ENCODE data around the gene ALDH5A1. TPM values are rescaled to one million over a fixed set of nuclear protein-coding genes. Genes with fewer than 3 reads are reported as not detected.

Gene ALDH5A1
- 0.40 and 0.72 TPM in 2 replicates for total RNA-seq

GRCh38 chr6:24494821-24495795 lies at the start of gene ALDH5A1:
Gene ALDH5A1 (plus strand): TSS chr6:24494969. CDS start chr6:24494997, 28 bp downstream.

GRCh38 chr6:24489470-24489869 lies 5.3 kb upstream of the ALDH5A1 start, which contains the start of gene GPLD1:
Gene GPLD1 (minus strand): TSS chr6:24489578. CDS start chr6:24489511, 67 bp downstream.

Other genes starting within 250 kb of the ALDH5A1 start
- gene DCDC2, start 136.9 kb upstream of the ALDH5A1 start, total RNA-seq = not detected in 2 replicates
- 30.7 and 35.0 TPM in 2 replicates for gene MRS2, start 92.0 kb upstream of the ALDH5A1 start, total RNA-seq
- gene GPLD1, start 5.4 kb upstream of the ALDH5A1 start, total RNA-seq = 0.13 and 0.43 TPM in 2 replicates
- gene KIAA0319, start 151.2 kb downstream of the ALDH5A1 start, total RNA-seq = under 0.01 TPM in 1 of 2 replicates, not detected in the other
- gene TDP2, start 171.9 kb downstream of the ALDH5A1 start, total RNA-seq = 37.6 and 39.1 TPM in 2 replicates
- 9.8 and 12.2 TPM in 2 replicates for gene ACOT13, start 172.1 kb downstream of the ALDH5A1 start, total RNA-seq
- 192 and 211 TPM in 2 replicates for gene C6orf62, start 224.2 kb downstream of the ALDH5A1 start, total RNA-seq

Data from thoracic aorta endothelial cell (primary cell).